HG02885 (cell line): ENCODE data around the gene DIP2C.
A peak's percentile ranks its signal among the peaks of the same experiment; 100 is the strongest.
"Not testable (repeated sequence)": the region's sequence is repeated elsewhere in the genome, so short reads cannot be mapped to it uniquely, and the experiment has no call there.

ENCODE experiments used
- ATAC-seq: cut with Tn5 transposase; IDR thresholded peaks from one replicate; pipeline ENCODE4 v1.9.1; 2021; ENCODE audit warnings: mild to moderate bottlenecking; ENCODE audit not compliant: unreplicated experiment, poor library complexity

Gene DIP2C

DNA sequence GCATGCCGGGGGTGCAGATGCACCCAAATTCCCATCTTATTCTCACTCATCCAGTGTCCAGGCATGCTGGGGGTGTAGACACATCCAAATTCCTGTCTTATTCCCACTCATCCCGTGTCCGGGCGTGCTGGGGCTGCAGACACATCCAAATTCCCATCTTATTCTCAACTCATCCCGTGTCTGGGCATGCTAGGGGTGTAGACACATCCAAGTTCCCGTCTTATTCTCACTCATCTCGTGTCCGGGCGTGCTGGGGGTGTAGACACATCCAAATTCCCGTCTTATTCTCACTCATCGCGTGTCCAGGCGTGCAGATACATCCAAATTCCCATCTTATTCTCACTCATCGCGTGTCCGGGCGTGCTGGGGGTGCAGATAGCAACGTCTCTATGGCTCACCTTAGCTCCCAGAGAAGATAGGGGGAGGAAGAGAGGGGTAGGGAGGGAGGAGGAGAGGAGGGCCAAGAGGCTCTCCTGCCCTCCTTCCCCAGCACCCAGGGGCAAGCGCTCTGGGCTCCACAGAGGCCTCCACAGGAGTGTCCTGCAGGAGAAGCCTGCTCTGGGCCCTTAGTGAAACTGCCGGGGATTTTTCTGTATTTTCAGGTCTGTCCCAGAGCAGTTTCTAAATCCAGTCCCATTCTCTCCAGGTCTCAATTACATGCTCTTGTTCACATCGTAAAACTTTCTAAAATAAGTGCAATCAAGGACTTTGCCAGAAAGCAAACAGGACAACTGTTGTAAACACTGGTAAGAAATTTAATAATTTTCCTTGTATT, 210.8 kb downstream of the DIP2C start:
- no peak for ATAC-seq

DNA sequence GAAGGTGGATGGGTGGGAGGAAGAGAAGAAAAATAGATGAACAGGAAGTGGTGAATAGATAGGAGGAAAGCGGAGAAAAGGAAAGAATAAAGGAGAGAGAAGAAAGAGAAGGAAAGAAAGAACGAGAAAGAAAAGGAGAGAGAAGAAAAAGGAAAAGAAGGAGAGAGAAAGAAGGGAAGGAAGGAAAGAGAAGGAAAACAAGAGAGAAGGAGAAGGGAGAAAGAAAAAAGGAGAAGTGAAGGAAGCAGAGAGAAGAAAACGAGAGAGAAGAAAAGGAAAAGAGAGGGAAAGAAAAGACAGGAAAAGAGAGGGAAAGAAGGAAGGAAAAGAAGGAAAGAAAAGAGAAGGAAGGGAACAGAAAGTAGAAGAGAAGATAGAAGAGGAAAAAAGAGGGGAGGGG, 211.8 kb downstream of the DIP2C start:
- no peak for ATAC-seq

DNA sequence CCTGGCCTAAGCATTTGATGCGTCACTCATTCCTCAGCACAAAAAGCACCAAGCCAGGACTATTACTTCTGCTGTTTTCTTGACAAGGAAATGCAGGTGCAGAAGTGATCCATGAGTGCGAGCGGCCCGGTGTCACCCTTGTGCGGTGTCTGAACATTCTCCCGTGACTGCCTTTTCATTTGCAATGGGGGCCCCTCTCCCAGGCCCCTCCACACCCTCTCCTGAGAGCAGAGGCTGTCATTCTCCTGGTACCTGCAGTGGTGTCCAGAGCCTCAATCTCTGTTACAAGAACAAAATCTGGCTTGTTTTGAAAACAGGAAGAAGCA, 213.1 kb downstream of the DIP2C start:
- no peak for ATAC-seq

DNA sequence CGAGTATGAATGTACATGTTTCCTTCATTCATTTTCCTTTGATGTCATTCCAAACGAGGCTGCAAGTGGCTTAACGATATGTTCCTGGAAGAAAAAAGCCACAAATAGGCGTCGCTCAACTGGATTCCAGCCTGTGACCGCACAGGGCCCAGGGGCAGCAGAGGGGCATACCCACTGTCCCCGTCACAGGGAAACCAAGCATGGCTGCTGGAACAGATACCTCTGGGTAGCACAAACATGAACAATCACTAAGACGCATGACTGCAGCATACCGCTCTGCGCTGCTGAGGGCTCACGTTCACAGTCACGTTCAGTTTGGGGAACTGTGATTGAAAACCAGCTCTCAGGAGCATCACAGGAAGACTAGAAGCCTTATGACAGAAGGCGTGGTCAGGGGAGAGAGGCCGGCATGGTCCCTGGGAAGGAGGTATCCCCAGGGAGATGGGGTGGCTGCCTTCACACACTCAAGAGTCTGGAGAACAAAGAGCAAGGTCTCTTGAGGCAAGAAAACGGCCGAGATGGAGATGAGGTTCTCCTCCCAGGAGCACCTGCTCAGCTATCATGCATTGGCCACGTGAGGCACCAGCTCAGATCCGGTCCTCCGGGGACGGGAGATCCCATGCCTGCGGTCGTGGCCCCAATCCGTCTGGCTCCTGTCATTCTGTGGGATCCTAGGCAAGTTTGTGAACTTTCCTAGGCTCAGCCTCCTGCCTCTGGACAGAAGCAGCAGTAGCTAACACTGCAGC, 213.6 kb downstream of the DIP2C start:
- no peak for ATAC-seq

DNA sequence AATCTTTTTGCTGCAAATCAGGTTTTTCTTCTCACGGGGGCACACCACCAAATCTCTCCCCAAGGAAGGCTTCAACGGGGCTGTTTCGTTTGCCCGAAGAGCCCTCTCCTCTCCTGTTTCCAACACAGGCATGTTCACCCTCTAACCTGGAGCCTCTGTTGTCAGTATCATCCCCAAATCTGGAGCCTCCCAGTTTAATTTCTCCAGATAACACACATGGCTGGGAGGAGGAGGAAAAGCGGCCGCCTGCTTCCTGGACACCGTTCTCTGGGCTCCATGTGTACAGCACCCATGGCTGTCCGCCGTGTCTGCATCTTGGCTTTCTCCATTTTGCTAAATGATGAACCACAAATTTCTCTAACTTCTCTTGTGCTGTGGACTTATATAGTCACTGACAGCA, 214.5 kb downstream of the DIP2C start:
- ATAC-seq: no peak

DNA sequence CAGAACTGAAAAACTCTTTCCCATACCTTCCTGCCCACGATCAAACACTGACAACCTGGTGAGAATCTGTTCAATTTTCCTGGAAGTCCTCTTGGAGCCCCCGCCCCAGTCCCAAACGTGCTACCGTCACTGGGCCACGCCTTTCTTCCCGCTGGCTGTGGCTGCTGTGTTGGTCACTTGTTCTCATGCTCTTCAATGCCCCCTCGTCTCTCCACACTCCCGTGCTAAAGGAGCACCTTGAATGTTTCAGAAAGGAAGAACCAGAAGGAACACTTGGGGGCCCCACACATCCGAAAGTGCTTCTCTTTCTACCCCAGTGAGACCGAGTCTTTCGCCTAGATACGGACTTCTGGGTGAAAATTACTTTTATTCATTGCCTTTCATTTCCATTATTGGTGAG, 215.1 kb downstream of the DIP2C start:
- no peak for ATAC-seq

DNA sequence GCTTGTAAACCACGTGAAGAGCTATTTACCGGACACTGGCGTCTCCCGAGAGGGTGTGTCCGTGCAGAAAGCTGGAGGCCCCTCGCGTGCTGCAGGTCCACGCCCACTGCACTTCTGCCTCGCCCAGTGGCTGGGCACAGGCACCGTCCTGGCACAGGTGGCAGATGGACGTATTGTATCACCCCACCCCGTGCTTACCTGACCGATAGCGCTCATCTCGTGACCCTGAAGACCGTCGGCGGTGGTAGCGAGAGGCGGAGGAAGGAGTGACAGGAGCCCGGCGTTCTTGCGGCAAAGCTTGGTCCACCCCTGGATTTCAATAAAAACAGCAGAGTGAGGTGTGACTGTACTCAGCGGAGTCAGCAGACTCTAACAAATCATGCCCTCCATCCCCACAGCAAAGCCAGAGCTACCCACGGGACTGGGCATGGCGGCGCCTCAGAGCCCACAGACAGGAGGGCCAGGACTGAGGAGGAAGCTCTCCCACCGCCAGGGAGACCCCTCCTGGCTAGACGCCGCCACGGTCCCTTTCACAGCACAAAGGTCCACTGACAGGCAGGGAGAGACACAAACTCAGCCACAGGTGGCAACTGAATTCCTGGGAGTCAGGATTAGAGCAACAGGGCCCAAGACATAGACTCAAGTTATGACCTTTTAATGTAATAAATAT, 217.1 kb downstream of the DIP2C start:
- ATAC-seq: no peak

DNA sequence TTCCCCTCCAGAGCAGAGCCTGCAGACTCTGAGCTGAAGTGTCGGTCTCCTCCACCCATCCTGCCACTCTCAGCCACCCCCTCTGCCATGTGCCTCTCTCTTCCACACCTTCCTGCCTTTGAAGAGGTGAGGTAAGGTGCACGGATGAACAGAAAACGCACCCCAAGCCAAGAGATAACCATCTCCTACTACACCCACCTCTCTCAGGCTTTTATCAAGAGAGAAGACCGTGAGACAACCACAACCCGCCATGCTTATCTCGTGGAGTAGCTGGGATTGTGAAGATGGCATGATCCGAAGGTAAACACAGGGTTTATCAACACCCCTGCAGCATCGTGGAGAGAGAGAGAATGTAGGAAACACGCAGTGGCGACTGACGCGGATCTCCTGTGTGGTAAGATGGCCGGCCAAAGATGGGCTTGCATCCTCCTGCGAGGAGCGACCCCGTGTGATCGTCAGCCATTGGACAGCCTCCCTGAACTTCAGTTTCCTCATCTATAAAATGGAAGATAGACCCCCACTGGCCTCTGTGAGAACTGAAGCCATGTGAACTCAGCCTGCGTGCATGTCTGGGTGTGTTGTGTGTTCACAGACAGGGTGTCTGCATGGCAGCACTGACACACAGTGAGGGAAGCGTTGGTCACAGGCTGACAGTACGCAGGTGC, 219.0 kb downstream of the DIP2C start:
- ATAC-seq: no peak

DNA sequence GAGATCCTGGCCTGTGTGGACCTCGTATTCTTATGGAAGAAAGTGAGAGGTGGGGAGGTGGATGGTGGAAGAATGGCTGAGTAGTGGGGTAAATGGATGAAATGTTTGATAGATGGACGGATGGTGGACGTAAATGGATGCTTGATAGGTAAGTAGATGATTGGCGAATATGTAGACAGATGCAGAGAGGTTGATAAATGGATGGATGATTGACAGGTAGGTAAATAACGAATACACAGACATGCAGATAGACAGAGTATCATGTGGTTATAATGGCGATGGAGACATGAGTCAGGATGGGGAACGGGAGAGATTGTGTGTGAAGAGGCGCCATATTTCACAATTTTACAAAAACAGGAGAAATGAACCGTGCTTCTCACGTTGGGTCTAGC, 219.5 kb downstream of the DIP2C start:
- no peak for ATAC-seq

DNA sequence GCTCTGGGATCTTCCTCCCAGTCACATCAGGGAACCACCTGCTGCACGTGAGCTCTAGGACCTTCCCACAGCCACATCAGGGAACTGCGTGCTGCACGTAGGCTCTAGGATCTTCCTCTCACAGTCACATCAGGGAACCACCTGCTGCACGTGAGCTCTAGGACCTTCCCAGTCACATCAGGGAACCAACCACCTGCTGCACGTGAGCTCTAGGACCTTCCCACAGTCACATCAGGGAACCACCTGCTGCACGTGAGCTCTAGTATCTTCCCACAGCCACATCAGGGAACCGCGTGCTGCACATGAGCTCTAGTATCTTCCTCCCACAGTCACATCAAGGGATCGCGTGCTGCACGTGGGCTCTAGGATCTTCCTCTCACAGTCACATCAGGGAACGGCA, 229.7 kb downstream of the DIP2C start:
- no peak for ATAC-seq

DNA sequence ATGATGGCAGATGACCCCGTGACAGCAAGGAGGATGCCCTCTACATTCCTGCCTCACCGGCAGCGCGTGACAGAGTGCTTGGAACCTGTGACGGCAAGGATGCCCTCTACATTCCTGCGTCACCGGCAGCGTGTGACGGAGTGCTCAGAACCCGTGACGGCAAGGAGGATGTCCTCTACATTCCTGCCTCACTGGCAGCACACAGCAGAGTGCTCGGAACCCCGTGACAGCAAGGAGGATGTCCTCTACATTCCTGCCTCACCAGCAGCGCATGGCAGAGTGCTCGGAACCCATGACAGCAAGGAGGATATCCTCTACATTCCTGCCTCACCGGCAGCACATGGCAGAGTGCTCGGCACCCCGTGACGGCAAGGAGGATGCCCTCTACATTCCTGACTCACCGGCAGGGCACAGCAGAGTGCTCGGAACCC, 231.0 kb downstream of the DIP2C start:
- ATAC-seq: no peak

DNA sequence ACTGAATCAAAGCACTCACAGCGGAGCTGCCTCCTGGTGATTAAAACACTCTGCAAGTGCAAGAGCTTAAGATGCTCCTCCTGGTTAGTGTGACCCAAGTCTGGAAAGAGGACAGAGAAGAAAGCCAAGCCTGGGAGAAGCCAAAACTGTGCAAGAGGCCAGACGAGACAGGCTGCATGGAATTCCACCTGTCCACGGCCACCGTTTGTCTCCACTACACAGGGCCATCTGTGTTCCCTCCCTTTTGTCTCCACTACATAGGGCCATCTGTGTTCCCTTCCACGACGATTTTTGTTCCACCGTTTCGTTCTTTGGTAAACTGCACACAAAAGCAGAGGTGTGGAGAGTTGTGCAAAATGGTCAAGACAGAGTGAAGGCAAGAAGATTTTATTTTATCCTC, 233.0 kb downstream of the DIP2C start:
- ATAC-seq: no peak

DNA sequence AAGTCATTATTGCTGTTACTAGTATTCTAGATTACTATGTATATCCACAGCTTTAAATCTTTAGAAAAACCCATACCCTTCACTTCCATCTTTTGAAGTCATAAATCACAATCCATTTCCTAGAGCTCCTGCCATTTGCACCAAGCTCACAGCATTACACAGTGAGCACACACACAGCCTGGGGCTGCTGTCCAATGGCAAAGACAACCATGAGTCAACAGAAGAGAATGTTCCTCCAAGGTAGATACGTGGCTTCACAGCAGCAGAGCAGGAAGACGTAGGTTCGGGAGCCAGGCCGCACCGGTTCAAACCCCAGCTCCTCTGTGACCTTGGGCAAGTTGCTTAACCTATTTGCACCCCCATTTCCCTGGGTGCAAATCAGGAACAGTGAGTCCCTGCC, 234.6 kb downstream of the DIP2C start:
- no peak for ATAC-seq

DNA sequence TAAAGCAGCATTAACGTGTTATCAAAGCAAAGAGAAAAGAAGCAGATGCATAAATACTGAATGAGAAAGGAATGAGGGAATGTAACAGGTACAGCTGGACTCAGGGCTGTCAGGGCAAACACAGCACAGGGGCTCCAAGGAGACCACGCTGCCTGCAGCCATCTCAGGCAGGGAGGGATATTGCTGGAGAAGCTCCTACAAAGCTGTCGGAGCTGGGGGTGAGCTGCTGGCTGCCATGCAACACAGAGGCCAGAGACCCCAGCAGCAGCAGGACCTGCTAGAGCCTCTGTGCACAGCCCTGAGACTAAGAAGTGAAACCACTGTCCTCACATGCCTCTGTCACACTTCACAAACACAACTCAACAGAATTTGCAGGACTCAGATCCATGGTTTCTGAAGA, 235.8 kb downstream of the DIP2C start:
- ATAC-seq: no peak

DNA sequence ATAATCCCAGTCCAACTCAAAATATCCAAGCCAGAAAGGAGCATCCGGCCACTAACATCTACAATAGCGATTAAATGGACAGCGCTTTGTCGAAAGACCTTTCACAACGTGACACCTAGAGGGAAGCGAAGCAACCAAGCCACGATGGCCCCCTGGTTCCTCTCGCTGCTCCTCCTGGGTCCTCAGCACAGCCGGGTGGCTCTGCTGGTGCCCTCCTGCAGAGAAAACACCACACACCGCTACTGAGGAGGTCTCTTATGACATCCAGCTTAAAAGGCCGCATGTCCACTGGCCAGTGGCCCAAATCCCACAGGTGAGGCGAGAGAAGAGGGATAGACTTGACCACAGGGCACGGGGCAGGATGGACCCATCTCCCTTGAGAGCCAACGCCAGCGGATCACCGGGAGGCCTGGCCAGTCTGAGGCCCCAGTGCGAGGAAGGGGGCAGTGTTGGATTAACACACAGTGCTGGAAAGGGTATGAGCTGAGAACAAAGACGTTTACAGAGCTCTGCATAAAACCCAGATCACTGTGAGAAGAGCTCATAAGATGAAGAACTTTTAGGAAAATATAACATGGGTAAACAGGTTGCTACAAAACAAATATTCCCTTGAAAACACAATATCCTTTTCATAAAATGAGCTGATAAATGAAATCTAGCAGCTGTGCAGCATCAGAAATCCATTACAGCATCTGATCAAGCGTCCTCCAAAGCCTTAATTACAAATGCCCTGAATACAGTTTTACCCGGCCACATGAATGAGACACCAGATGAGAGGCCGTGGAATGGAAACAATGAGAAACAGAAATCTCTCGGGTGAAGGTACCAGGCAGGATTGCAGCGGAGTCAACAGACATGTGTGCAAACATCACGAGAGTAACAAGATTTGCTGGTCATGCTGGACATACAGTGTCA, 236.7 kb downstream of the DIP2C start:
- no peak for ATAC-seq

DNA sequence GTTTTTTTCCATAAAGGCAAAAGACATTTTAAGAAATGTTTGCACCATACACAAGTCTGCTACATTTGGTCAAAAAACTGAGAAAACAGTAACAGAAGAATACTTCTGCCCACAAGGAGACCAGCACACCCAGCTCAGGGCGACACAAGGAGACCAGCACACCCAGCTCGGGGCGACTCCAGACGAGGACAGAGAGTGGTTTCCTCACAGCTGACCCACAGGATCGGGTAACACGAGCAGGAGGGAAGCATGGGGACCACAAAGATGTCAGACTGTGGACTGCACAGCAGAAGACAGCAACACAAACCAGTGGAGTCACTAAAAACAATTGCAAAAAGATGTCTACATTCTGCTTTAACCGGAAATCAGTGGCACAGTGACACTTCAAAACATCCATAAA, 237.6 kb downstream of the DIP2C start:
- ATAC-seq: no peak

DNA sequence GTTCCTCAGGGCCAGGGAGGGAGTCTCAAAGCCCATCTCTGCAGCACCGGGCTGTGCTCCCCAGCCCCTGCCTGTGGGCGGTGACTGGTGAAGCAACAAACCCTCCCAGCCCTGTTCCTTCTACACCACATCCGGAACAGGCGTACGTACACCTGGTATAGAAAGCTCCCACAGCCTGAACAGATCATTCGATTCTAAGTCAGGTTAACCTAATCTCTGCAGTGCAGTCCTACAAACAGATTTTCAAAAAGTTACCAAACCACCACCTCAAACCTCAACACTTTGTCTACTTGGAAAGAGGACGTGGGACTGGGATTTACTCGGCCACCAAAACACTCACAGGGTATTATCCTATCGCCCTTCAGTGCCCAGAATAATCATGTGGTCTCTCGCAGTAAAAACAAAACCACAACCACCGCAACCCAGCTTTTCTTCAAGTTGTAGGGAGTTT, 238.4 kb downstream of the DIP2C start:
- ATAC-seq: peak; percentile 100

DNA sequence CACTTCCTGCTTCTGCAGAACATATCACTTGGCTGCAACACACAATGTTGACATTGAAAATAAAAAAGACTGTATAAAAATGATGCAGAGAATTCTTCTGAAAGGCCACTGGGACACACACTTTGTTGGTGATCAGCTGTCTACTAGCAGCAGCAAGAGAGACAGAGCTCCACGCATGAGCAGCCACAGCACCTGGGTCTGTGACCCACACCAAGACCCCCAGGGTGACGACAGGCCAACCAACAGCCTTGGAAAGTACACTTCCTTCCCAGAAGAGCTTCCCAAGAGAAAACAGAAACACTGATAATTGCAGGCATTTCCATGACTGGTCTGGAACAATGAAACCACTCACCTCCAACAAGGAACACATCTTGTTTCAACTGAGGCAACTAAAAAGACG, 239.0 kb downstream of the DIP2C start:
- no peak for ATAC-seq

DNA sequence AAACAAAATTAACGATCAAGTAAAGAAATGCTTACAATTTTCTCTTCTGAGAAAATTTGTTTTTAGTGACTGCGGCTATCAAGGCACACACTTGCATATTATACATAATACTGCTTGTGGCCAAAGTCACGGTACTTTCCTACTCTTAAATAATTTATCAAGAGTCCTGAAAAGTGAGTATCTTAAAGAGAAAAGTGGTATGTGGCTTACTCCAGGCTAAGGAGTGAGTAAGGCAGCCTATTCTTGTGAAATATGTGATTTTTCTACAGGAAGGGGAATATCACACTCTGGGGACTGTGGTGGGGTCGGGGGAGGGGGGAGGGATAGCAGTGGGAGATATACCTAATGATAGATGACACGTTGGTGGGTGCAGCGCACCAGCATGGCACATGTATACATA, 240.1 kb downstream of the DIP2C start:
- ATAC-seq: not testable (repeated sequence)

DNA sequence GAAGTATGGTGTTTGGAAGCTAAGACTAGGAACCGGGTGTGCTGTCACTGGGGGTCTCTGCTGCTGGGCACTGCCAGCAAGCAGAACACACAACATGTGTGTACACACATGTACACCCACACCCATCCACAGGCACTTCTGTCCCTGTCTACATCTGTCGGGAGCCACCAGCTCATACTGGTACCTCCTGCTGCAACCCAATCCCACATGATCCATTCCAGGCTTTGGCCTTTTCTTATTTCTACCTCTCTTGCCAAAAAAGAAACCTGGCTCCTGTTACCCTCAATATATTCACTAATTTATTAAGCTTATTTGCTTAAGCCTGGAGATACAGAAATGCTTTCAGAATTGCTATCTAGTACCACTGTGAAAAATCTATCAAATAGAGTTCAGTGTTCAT, 246.0 kb downstream of the DIP2C start:
- ATAC-seq: no peak
